ENCODE data around the gene CENPP. TPM values are rescaled to one million over a fixed set of nuclear protein-coding genes. Genes with fewer than 3 reads are reported as not detected.

CENPP gene
- total RNA-seq, 1 experiment from 2014 or later, result 3.6 TPM

DNA sequence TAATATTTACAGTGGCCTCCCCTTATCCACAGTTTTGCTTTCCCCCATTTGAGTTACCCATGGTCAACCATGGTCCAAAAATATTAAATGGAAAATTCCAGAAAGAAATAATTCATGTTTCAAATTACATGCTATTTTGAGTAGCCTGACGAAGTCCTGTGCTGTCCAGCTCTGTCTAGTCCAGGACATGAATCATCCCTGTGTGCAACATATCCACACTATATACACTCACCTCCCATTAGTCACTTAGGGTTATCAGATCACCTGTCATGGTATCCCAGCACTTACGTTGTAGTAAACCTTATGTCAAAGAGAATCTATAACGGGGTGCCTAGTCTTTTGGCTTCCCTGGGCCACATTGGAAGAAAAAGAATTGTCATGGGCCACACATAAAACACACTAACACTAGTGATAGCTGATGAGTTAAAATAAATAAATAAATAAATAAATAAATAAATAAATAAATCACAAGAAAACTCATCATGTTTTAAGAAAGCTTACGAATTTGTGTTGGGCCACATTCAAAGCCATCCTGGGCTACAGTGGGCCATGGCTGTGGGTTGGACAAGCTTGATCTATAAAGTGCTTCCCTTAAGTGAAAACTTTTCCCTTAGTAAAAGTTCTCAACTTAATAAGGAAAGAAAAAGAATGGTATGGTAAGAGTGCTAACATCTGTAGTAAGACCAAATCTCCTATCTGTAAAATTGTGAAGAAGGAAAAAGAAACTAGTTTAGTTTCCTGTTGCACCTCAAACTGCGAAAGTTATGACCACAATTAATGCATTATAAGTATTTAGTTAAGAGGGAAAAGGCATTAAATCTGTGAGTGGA lies 114.4 kb downstream of the CENPP start:
- in situ Hi-C loops (cut with HindIII; ENCODE audit: low pct_unique_long_range_greater_than_20kb, low sequenced_read_pairs), result no loop called here
- no peak for DNase-seq (ENCODE audit: low read depth)

- in situ Hi-C loops (cut with HindIII; ENCODE audit: low pct_unique_long_range_greater_than_20kb, low sequenced_read_pairs), result no loop called here
- DNase-seq (ENCODE audit: low read depth), result no peak
Measured at GRCh38 chr9:92440751-92441046, 114.9 kb downstream of the CENPP start.

GRCh38 chr9:92444841-92445240 lies 119.1 kb downstream of the CENPP start:
- no peak for DNase-seq (ENCODE audit: low read depth)
- in situ Hi-C loops (cut with HindIII; ENCODE audit: low pct_unique_long_range_greater_than_20kb, low sequenced_read_pairs), result no loop called here

DNA sequence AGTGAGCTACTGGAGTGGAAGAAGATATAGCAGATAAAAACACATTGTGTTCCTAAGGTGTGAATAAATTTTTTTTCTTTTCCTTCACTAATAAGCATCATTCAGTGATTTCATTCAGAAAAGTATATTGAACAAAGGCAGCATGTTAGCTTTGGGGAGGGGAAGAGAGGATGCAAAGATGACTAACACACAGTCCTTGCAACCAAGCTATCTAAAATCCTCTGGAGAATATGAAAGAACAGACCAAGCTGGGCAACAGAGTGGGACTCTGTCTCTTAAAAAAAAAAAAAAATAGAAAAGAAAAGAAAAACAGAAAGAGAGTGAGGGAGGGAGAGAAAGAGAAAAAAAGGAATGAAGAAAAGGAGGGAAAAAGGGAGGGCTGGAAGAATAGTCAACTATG lies 120.8 kb downstream of the CENPP start:
- no peak for DNase-seq (ENCODE audit: low read depth)
- in situ Hi-C loops (cut with HindIII; ENCODE audit: low pct_unique_long_range_greater_than_20kb, low sequenced_read_pairs), result no loop called here

- DNase-seq (ENCODE audit: low read depth), result no peak
- in situ Hi-C loops (cut with HindIII; ENCODE audit: low pct_unique_long_range_greater_than_20kb, low sequenced_read_pairs), result no loop called here
Measured at GRCh38 chr9:92455217-92455616, 129.5 kb downstream of the CENPP start.

DNA sequence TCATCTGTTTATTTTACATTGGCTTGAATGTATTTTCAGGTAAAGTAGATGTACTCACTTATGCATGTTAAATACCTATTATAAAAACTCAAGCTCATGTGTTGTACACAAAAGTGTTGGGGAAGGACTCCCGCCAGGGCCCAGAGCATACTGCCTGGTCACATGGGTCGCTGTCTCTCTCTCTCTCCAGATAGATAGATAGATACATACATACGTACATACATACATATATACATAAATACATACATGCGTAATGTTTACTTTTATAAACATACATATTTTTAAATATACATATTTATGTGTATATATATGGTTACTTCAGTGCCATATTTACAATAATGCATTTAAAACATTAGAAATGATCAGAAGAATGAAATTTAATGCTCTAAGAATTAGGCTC lies 131.8 kb downstream of the CENPP start:
- no peak for DNase-seq (ENCODE audit: low read depth)
- in situ Hi-C loops (cut with HindIII; ENCODE audit: low pct_unique_long_range_greater_than_20kb, low sequenced_read_pairs), result no loop called here

- in situ Hi-C loops (cut with HindIII; ENCODE audit: low pct_unique_long_range_greater_than_20kb, low sequenced_read_pairs), result no loop called here
- no peak for DNase-seq (ENCODE audit: low read depth)
Measured at GRCh38 chr9:92463387-92463786, 137.6 kb downstream of the CENPP start.

GRCh38 chr9:92463984-92464383 lies 138.2 kb downstream of the CENPP start:
- DNase-seq (ENCODE audit: low read depth), result no peak
- in situ Hi-C loops (cut with HindIII; ENCODE audit: low pct_unique_long_range_greater_than_20kb, low sequenced_read_pairs), result no loop called here

DNA sequence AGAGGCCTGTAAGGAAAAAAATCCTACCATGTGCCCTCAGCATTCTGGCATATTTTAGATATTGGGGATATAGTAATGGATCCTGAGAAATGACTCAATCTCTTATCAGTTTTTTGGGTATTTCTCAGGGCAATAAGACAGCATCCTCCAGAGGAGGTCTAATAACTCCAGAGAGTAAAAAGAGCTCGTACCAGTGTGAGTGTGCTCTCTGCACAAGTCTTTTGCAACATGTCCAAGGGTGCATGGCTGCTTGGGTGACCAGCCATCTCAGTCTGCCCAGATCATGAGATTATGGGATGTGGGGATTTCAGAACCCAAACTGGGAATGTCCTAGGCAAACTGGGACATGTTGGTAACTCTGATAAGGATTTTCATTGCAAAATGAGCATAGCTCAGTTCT lies 141.3 kb downstream of the CENPP start:
- no peak for DNase-seq (ENCODE audit: low read depth)
- in situ Hi-C loops (cut with HindIII; ENCODE audit: low pct_unique_long_range_greater_than_20kb, low sequenced_read_pairs), result no loop called here

DNA sequence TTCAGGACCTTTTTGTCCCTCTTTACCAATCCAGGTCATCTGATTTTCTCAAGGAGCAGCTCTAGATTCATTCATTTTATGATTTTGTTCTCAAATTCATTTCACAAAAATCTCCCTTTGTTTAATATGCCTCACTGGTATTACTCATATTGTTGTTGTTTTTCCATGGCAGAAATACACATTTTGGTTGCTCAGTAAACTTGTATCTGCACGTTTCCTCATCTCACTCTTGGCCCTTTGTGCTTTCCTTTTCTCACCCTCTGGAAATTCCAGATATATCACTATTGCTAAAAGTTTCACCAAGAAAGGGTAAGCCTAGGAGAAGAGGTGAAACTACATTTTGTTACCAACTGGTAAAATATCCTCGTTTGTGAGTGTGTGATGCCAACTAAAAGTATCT lies 141.8 kb downstream of the CENPP start:
- DNase-seq (ENCODE audit: low read depth), result no peak
- in situ Hi-C loops (cut with HindIII; ENCODE audit: low pct_unique_long_range_greater_than_20kb, low sequenced_read_pairs), result no loop called here

GRCh38 chr9:92468206-92468605 lies 142.5 kb downstream of the CENPP start:
- DNase-seq (ENCODE audit: low read depth), result no peak
- in situ Hi-C loops (cut with HindIII; ENCODE audit: low pct_unique_long_range_greater_than_20kb, low sequenced_read_pairs), result no loop called here

DNA sequence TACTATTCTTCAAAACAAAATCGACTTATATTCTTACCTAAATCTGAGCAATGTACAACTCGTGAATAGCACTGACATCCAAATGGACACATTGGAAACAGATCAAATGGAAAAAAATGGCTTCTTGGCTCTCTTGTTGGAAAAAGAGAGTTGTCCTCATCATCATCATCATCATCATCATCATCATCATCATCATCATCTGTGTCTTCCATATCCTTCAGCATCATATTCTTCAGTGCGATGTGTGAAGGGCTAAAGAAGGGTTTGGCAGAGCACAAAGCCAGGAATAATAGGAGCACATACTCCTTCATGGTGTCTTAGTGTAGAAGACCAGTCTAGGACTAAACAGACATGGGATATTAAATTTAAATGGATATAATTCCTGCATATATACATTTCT lies 148.8 kb downstream of the CENPP start:
- in situ Hi-C loops (cut with HindIII; ENCODE audit: low pct_unique_long_range_greater_than_20kb, low sequenced_read_pairs), result no loop called here
- no peak for DNase-seq (ENCODE audit: low read depth)

- in situ Hi-C loops (cut with HindIII; ENCODE audit: low pct_unique_long_range_greater_than_20kb, low sequenced_read_pairs), result no loop called here
- no peak for DNase-seq (ENCODE audit: low read depth)
Measured at GRCh38 chr9:92476962-92477361, 151.2 kb downstream of the CENPP start.

- no peak for DNase-seq (ENCODE audit: low read depth)
- in situ Hi-C loops (cut with HindIII; ENCODE audit: low pct_unique_long_range_greater_than_20kb, low sequenced_read_pairs), result no loop called here
Measured at GRCh38 chr9:92478783-92479182, 153.0 kb downstream of the CENPP start.

DNA sequence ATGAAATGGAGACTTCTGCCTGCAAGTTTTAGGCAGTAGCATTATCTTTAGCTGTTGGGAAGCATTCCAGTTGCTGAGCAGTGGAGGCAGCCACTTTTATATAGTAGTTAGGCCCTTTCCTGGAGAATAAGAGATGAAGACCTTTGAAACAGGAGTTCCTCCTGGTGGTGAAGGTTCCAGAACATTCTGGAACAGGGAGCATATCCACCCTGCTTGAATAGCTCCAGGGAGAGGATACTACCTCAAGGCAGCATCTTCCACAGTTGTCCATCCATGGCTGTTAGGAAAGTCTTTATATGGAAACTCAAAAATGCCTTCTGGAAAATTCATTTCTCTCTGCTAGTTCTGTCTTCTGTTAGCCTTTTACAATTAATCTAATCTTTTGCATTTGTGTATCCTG lies 153.6 kb downstream of the CENPP start:
- no peak for DNase-seq (ENCODE audit: low read depth)
- in situ Hi-C loops (cut with HindIII; ENCODE audit: low pct_unique_long_range_greater_than_20kb, low sequenced_read_pairs), result no loop called here

GRCh38 chr9:92480291-92480771 lies 154.6 kb downstream of the CENPP start:
- no peak for DNase-seq (ENCODE audit: low read depth)
- in situ Hi-C loops (cut with HindIII; ENCODE audit: low pct_unique_long_range_greater_than_20kb, low sequenced_read_pairs), result no loop called here

DNA sequence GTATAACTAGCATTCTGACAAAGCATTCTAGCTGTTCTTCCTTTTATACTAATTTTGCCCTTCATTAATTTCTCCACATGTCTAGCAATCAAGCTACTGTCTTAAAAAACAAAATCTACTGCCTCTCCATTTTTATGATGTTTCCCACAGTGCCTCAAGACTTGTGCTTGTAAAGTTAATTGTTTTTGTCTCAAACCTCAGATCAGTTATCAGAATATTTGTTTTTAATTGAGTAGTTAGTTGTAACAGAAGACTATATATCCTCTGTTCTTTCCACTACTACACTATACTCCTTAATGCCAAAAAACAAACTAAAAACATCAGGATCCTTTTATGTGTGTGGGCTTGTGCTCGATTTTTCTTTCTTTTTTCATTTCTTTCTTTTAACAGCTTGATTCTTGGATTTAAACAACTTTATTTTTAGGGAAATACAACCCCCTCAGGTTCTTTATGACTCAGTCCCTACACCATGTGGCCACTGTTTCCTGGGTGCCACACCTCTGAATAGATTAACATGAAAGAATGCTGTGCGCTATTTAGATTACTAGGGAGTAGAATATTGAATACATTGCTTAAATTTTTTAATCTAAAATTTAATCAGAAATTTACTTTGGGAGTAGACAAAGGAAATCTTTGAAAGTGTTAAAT lies 155.4 kb downstream of the CENPP start:
- in situ Hi-C loops (cut with HindIII; ENCODE audit: low pct_unique_long_range_greater_than_20kb, low sequenced_read_pairs), result no loop called here
- no peak for DNase-seq (ENCODE audit: low read depth)

GRCh38 chr9:92482329-92482728 lies 156.6 kb downstream of the CENPP start, which contains the start of gene ASPN:
ASPN (minus strand) TSS chr9:92482506.
- DNase-seq (ENCODE audit: low read depth), result no peak
- in situ Hi-C loops (cut with HindIII; ENCODE audit: low pct_unique_long_range_greater_than_20kb, low sequenced_read_pairs), result no loop called here

GRCh38 chr9:92482805-92483204 lies 157.1 kb downstream of the CENPP start:
- DNase-seq (ENCODE audit: low read depth), result no peak
- in situ Hi-C loops (cut with HindIII; ENCODE audit: low pct_unique_long_range_greater_than_20kb, low sequenced_read_pairs), result no loop called here
